GM06990 (cell line): ENCODE measurements around the gene FGF18.

Experiments
- DNase-seq: peaks from one replicate; pipeline ENCODE4 v3.0.0-alpha.2; 2011; ENCODE audit not compliant: insufficient read length; ENCODE audit errors: extremely low read depth
- H3K27me3 ChIP-seq: replicated peaks from 2 replicates; pipeline ENCODE4 v1.6.0; 2011; ENCODE audit warnings: low read length; ENCODE audit not compliant: control insufficient read depth, insufficient read depth
- H3K36me3 ChIP-seq: 2 replicates; pipeline ENCODE4 v1.5.1; 2011; ENCODE audit warnings: low read length; ENCODE audit not compliant: control insufficient read depth, insufficient read depth
- H3K4me3 ChIP-seq: replicated peaks from 2 replicates; pipeline ENCODE4 v1.5.1; 2011; ENCODE audit warnings: low read depth, mild to moderate bottlenecking, control low read depth, low read length
- TF ChIP-seq, protein P1 (sequence below): IDR thresholded peaks from 2 replicates; pipeline ENCODE4 v1.5.1; 2011; ENCODE audit warnings: low read length, control low read depth, mild to moderate bottlenecking, inconsistent platforms; ENCODE audit not compliant: insufficient read depth, poor library complexity, severe bottlenecking

FGF18 gene

DNA sequence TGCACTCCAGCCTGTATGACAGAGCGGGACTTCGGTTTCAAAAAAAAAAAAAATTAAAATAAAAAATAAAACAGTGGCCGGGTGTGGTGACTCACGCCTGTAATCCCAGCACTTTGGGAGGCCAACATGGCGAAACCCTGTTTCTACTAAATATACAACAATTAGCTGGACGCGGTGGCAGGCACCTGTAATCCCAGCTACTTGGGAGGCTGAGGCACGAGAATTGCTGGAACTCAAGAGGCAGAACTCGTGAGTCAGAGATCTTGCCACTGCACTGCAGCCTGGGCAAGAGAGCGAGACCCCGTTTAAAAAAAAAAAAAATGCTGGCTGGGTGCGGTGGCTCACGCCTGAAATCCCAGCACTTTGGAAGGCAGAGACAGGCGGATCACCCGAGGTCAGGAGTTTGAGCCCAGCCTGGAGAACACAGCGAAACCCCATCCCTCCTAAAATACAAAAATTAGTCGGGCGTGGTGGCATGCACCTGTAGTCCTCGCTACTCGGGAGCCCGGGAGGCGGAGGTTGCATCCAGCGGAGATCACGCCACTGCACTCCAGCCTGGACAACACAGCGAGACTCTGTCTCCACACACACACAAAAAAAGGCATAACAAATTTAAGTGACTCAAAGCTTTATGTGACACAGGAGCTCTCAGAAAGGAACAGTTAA, 33.3 kb upstream of the FGF18 start:
- TF ChIP-seq, protein P1, sequence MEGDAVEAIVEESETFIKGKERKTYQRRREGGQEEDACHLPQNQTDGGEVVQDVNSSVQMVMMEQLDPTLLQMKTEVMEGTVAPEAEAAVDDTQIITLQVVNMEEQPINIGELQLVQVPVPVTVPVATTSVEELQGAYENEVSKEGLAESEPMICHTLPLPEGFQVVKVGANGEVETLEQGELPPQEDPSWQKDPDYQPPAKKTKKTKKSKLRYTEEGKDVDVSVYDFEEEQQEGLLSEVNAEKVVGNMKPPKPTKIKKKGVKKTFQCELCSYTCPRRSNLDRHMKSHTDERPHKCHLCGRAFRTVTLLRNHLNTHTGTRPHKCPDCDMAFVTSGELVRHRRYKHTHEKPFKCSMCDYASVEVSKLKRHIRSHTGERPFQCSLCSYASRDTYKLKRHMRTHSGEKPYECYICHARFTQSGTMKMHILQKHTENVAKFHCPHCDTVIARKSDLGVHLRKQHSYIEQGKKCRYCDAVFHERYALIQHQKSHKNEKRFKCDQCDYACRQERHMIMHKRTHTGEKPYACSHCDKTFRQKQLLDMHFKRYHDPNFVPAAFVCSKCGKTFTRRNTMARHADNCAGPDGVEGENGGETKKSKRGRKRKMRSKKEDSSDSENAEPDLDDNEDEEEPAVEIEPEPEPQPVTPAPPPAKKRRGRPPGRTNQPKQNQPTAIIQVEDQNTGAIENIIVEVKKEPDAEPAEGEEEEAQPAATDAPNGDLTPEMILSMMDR, result no peak
- H3K36me3 ChIP-seq, result peaks cover 1% of the 10 kb centered on the region
- no peak for DNase-seq
- H3K4me3 ChIP-seq, result no peak overlapping the region
- no peaks in the 10 kb centered on the region for H3K27me3 ChIP-seq

DNA sequence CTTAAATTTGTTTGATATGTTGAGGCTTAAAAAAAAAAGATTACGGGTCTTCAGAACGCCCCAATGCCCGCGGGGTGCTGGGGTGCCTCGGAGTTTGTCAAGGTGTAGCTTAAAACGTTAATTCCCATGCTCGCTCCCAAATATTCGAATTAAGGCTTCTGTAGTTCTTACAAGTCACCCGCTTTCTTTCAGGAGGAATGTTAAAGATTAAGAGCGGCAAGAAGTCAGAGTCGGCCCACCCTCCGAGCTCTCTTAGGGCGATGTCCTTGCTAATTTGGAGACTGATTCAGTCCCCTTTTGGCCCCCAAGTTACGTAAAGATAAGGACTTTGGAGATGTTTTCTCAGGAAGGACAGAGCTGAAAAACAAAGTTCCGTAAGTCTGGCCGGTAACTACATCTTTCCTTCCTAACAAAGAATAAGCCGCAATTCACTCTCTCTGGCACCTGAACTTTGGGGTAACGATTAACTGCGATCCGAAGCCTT, 32.5 kb upstream of the FGF18 start:
- Histone ChIP-seq H3K4me3 (peak overlapping the region; percentile 74), H3K27me3 (no peaks in the 10 kb centered on the region), H3K36me3 (peaks cover 7% of the 10 kb centered on the region)
- peak; percentile 13 for DNase-seq
- TF ChIP-seq, protein P1, result no peak

- Histone ChIP-seq H3K36me3 (peaks cover 11% of the 10 kb centered on the region), H3K27me3 (no peaks in the 10 kb centered on the region), H3K4me3 (peak within 1 kb of the TSS; percentile 74)
- DNase-seq, result peak; percentile 100
- TF ChIP-seq, protein P1, result no peak
Observed at GRCh38 chr5:171387345-171387969, 32.0 kb upstream of the FGF18 start, which contains the start of gene NPM1. Gene NPM1 (plus strand): TSS chr5:171387849. CDS start chr5:171387949, 100 bp downstream.

DNA sequence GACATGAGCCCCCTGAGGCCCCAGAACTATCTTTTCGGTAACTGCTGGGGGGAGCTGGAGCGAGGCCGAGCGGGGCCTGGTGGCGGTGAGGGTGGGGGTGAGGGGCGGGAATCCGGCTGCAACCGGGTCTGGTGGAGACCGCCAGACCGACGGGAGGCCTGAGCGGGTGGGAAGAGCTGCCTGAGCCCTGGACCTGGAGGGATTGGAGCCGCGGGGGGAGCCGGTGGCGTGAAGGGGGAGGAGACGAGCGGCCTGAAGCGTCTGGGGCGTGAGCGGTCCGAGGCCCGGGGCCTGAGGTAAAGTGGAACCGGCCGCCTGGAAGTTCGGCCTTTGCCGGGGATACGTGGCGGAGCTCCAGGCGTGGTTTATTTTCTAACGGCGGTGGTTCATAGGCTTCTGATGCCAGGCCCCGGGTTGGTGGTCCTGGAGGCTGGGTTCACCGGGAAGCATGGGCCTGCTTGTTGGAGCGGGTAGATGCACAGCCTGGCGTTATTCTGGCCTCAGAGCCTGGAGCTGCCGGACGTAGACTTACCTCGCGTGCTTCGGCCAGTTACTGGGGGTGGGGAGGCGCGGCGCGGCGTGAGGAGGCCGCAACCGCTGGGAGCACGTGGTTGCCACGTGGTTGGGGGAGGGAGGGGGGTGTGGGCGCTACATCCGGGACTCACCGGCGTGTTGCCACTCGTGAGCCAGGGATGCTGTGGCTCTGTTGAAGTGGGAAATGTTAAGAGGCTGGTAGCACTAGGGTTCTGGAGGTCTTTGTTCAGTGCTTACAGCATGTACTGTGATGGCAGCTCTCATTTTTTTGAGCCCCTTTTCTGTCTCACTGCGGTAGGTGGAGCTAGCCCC, 31.3 kb upstream of the FGF18 start:
- Histone ChIP-seq H3K36me3 (peaks cover 11% of the 10 kb centered on the region), H3K4me3 (peak overlapping the region; percentile 68), H3K27me3 (no peaks in the 10 kb centered on the region)
- peak; percentile 89 for DNase-seq
- TF ChIP-seq, protein P1, result no peak

DNA sequence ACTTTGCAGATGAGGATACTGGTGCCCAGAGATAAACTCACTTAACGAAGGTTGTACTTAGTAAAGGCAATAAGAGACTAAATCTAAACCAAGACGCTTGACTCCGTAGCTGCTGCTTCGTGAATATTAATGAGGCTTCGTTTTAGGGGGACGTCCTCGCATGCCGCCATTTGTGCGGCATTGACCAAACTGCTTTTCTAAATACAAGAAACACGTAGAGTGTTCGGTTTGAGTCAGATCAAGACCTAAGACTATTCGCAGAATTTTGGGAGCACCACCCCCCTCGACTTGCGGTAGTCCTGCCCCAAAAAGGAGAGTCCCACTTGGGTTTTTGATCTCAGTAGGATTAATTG, 30.7 kb upstream of the FGF18 start:
- Histone ChIP-seq H3K4me3 (peak overlapping the region; percentile 68), H3K36me3 (peaks cover 11% of the 10 kb centered on the region), H3K27me3 (no peaks in the 10 kb centered on the region)
- DNase-seq, result no peak
- TF ChIP-seq, protein P1, result peak; percentile 12
